DMS79 treated with DMSO at 0.1 percent for 48 hours (cell line): Measurements from ENCODE around the gene LRRC14B.
"Not testable (repeated sequence)": the region's sequence is repeated elsewhere in the genome, so short reads cannot be mapped to it uniquely, and the experiment has no call there.

Experiments used
- DNase-seq: peaks from one replicate; lab custom pipeline; 2025; lab: John Stamatoyannopoulos, UW

Gene LRRC14B

GRCh38 chr5:192970-193831, 1.9 kb downstream of the LRRC14B start:
- no peak for DNase-seq

DNA sequence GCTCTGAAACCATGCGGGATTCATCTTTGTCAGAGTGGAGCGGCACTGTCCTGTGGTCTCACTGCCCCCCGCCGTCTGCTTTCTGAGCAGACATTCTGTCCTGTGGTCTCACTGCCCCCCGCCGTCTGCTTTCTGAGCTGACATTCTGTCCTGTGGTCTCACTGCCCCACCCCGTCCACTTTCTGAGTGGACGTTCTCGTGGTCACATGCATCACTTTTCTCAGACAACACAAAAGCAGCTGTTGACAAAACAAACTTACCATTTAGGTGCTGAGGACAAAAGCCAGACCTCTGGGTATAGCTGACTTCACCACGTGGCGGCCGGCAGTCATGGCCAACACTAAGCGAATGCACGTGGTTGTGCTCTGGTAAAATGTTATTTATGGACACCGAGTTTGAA, 2.8 kb downstream of the LRRC14B start:
- DNase-seq: no peak

GRCh38 chr5:194603-195209, 3.4 kb downstream of the LRRC14B start:
- no peak for DNase-seq

GRCh38 chr5:195401-196160, 4.3 kb downstream of the LRRC14B start:
- no peak for DNase-seq

DNA sequence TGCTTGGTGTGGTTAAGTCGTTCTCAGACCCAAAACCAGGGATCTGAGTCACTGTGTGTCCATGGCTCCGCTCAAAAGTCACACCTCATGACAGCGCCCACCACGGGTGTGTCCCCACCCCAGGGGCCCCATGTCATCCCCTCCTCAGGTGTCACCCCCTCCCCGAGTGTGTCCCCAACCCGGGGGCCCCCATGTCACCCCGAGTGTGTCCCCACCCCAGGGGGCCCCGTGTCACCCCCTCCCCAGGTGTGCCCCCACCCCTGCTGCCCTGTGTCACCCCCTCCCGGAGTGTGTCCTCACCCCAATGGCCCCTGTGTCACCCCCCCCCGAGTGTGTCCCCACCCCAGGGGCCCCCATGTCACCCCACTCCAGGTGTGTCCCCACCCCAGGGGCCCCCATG, 5.1 kb downstream of the LRRC14B start:
- no peak for DNase-seq

DNA sequence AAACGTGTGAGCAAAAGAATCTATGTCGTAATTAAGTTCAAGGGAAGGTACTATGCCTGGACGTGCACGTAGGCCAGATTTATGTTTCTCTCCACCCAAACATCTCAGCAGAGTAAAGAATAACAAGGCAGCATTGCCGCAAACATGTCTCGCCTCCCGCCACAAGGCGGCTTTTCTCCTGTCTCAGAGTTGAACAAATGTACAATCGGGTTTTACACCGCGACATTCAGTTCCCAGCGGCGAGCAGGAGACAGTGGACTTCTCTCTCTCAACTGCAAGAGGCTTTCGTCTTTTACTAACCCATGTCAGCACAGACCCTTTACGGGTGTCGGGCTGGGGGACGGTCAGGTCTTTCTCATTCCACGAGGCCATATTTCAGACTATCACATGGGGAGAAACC, 5.7 kb downstream of the LRRC14B start:
- DNase-seq: not testable (repeated sequence)

- no peak for DNase-seq
Observed at GRCh38 chr5:197892-198489, 6.7 kb downstream of the LRRC14B start.

DNA sequence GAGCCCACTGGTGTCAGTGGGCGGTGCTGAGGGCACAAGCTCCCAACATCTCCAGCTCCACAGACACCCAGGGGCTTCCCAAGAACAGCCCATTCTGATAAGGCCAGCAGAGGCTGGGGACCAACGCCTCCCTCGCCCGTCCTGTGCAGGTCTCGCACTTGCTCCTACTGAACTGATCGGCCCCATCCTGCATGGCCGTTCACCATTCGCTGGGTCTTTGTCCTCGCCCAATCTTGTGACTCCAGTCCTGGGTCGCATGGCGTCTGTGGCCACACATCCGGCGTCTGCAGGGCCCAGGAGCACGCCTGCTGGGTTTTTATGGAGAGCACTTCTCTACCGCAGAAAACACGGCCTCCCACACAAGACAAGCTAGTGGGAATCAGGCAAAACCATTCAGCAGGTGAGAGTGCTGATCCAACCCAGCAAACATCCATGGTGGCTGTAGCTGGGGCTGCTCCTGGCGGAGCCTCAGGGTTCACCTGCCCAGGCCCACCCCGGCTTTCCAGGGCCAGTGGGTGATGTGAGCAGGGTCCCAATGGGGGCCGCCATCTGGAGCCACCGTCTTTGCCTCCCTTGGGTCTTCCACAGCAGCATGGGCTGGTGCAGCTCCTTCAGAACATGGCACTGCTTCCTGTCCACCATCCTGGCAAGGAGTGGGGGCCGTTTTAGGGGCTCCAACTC, 7.4 kb downstream of the LRRC14B start:
- no peak for DNase-seq

- DNase-seq: no peak
Observed at GRCh38 chr5:199197-199949, 8.1 kb downstream of the LRRC14B start.

DNA sequence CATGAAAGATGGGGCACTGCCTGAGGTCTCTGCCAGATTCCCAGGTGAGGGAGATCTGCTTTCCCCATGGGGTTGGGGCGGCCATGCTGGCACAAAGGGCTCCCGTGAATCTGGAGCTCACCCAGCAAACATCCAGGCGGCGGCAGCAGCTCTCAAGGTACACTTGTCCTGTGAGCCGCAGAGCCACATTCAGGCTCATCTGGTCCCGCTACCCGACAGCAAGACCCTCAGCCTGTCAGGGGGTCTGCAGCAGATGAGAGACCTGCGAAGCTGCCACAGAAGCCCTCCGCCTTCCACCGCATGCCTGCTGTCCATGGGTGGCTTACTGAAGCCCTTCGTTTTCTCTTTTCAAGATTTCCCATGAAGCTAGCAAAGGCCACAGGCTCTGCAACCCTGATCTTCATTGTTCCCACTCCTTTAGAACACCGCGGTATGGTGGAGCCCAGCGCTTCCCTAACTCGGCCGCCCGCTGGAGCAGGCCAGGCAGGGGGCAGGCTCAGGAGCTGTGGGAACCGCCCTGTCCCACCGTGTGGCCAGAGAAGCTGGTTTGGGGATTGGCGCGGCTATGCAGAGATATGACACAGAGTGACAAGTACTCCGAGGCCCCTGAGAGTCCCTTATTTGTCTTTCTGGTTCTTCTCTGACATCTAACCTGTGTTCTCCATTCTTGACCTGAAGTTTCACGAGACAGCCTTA, 8.8 kb downstream of the LRRC14B start:
- DNase-seq: no peak

GRCh38 chr5:200985-201384, 9.7 kb downstream of the LRRC14B start:
- DNase-seq: no peak

- DNase-seq: no peak
Observed at GRCh38 chr5:201672-202071, 10.4 kb downstream of the LRRC14B start.

GRCh38 chr5:203246-203930, 12.1 kb downstream of the LRRC14B start:
- no peak for DNase-seq

- DNase-seq: no peak
Observed at GRCh38 chr5:204001-204400, 12.7 kb downstream of the LRRC14B start.

- DNase-seq: no peak
Observed at GRCh38 chr5:204462-204861, 13.2 kb downstream of the LRRC14B start.

GRCh38 chr5:204966-205670, 13.8 kb downstream of the LRRC14B start:
- DNase-seq: no peak

GRCh38 chr5:206406-206805, 15.1 kb downstream of the LRRC14B start:
- no peak for DNase-seq

DNA sequence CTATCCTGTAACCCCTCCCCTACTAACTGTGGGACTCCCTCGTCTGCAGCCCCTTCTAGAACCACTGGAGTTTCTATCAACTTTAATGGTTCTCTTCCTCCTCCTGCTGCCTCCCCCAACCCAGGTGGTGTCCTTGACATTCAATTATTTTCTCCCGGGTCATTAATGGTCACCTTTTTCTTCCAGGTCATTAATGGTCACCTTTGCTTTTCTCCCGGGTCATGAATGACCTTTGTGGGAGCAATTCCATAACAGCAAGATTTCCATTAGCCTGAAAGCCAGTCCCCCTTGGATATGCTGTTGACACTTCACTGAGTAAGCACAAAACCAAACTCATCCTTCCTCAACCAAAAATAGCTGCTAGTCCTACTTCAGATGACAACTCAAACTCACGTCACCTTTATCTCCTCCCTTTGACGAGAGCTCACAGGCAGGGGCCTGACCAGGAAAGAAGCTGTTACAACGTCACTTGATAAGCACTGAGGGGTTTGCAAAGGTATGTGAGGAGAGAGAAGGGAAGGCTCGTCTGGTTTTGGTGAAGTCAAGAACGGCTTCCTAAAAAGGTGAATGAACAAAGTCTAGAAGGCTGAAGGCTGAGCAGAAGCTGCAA, 15.7 kb downstream of the LRRC14B start:
- DNase-seq: no peak

GRCh38 chr5:207599-207998, 16.3 kb downstream of the LRRC14B start:
- no peak for DNase-seq
